Activated naive CD4-positive, alpha-beta T cell treated with anti-CD3 and anti-CD28 coated beads, Interleukin-2, amount 50 U/mL, for 16 hours (primary cell): Measurements from ENCODE around the gene LRP1.

Experiments
- DNase-seq: peaks from one replicate; pipeline ENCODE4 v3.0.0-alpha.2; 2020

The LRP1 gene

GRCh38 chr12:57138526-57139272 is 10.4 kb downstream of the LRP1 start:
- no peak for DNase-seq

DNA sequence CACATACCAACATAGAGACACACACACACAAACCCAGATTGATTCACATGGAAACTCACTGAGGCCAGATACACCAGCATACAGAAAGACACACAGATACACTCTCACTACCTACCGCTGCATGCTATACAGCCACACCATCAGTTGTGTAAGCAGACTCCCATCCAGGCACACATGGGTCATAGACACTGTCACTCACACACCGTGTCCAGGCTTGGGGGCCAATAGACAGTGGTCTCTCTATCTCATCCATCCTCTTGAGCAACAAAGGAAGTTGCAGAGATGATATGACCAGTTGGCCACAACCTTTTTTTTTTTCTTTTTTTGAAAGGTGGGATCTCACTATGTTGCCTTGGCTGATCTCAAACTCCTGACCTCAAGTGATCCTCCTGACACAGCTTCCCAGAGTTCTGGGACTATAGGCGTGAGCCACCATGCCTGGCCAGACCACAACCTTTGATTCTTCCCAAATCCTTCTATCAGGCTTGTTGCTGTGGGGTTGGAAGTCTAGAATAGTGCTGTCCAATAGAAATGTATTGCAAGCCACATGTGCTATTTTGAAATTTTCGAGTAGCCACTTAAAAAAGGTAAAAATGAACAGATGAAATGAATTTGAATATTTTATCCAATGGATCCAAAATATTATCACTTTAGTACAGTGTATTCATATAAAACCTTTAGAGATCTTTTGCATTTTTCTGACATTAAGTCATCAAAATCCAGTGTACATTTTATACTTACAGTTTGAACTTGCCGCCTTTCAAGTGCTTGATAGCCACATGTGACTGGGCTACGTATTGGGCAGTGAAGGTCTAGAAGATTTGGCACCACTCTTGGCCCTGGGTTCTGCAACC is 11.7 kb downstream of the LRP1 start:
- DNase-seq, result no peak

GRCh38 chr12:57141249-57141648 is 13.0 kb downstream of the LRP1 start:
- DNase-seq, result no peak

DNA sequence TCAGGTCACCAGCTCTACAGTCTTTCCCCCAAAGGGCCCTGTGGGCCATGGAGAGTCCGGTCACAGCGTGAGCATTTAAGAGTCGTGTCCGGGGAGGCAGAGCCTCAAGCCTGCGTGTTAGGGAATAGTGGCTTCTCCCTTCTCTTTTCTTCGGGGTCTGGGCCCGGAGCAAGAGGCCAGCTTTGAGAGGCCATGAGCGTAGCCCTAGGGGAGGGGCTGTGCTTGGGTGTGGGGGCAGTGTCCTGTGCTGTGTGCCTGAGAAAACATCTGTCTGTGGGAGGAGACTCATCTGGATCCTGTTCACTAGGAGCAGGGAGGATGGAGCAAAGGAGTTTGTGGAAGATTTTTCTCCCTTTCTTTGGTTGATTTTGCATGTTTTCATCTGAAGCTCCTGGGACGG is 13.8 kb downstream of the LRP1 start:
- no peak for DNase-seq

DNA sequence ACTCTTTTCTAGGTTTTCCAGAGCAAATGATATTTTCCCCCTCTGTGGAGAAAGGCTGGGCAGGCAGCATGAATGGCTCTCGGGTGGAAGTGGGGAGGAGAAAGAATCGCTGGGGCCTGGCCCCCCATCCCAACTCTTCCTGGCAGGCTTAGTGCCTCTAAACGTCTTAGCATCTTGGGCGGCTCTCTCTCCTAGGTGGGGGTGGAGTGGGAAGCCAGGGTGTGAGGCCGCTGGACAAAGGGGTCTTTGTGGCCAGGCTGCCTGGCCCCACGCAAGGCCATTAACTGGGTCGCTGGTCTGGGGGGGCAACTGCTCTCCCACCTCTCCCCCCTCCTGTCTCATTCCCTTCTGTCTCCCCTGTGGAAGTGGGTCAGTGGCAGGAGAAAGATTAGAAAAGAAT is 14.4 kb downstream of the LRP1 start:
- DNase-seq, result no peak

GRCh38 chr12:57143454-57143853 is 15.2 kb downstream of the LRP1 start:
- DNase-seq, result no peak

DNA sequence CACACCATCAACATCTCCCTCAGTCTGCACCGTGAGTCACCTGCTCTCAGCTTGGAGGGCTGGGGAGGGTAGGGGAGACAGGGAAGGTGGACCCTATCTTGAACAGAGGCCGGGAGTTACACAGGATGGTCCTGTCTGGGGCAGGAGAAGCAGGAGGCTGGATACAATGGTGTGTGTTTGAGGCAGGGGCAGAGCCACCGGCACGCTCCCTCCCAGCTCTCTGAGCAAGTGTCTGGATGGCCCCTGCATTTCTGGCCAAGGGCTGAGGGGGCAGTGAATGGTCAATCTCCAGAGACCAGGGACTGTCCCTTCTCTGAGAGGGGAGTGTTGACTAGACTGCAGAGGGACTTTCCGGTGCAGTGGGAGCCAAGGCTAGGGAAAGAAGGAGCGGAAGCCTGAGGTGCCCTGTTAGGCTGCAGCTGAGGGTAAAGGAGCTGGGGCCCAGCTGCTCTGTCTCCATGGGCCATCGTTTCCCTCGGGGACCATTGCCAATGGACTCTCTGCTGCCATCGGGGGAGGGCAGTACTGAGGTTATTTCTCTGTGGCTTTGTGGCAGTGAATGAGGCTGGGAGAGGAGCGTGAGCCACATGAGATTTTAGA is 17.3 kb downstream of the LRP1 start:
- no peak for DNase-seq

DNA sequence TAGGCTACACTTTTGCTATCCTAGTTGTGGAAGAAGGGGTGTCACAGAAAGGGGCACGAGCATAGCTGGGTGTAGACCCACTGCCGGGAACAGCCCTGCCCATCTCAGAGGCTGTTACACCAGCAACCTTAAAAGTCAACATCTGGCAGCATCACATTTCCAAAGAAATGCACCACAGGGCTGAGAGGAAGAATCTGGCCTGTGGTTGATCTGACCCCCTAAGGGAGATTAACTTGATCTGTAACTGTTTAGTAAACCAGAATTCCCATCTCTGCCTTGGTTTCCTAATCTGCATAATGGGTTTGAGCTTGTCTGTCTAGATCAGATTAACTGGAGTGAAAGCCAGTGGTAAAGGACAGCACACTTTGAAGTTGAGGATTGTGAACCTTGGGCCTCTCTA is 17.8 kb downstream of the LRP1 start:
- no peak for DNase-seq

- DNase-seq, result no peak
These were observed 19.0 kb downstream of the LRP1 start, which contains the start of gene LRP1-AS for GRCh38 chr12:57146961-57147944. LRP1-AS (minus strand) TSS chr12:57147619.

DNA sequence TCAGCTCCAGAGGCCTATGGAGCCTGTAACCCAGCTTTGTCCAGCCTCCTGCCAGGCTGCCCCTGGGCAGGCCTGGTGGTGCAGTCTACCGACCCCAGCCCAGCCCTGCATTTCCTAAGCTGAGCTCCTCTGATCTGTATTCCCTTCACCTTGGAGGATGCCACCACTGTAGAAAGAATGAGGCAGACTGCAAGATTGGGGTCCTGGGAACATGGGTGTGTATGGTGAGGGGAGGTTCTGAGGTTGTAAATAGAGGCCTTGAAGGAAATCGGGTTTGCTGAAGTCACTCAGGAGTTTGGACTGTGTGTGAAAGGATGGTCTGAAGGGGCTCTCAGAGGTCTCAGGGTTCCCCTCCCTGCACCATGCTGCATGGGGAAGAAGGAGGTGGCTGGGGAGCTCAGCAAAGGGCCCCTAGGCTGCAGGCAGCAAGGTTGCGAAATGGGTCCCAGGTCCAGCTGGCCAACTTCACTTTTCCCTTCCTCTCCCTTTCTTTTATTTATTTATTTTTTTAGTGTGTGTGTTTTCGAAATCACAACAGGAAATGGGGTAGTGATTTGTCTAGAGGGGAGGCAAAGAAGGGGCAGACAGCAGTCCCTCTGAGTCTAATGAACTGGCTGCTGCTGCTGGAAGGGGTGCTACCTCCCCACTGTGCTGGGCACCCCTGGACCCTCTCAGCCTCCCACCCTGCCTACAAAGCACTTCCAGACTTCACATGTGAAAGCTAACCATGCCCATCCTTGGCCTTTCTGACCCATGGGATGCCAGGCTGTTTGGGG is 20.4 kb downstream of the LRP1 start:
- no peak for DNase-seq

DNA sequence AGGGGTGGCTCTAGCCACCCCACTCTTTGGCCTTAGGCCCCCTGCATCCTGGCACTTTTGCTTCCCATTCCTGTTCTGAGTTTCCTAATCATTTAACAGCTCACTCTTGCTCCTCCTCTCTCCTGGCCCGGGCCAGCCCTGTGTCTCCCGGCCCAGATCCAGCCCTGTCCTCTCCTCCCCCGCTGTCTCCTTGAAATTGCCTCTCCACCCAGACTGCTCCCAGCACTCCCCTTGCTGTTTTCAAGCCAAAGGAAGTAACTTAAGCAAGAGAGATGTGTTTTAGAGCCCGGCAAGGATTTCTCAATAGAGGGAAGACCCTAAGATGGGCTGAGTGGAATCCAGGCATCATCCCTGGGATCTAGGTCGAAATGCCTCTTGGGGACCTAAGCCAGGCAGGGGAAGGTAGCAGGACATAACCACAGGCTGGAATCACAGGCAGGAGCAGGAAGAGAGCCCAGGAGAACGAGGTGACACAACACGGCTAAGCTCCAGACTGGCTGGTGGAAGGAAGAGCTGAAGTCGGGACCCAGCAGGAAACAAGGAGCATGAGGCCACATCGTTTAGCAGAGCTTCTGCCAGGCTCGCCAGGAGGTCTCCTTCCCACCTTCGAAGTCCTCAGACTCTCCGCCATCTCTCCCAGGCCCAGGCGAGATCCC is 21.1 kb downstream of the LRP1 start:
- no peak for DNase-seq

- no peak for DNase-seq
These were observed 22.2 kb downstream of the LRP1 start for GRCh38 chr12:57150400-57151000.

DNA sequence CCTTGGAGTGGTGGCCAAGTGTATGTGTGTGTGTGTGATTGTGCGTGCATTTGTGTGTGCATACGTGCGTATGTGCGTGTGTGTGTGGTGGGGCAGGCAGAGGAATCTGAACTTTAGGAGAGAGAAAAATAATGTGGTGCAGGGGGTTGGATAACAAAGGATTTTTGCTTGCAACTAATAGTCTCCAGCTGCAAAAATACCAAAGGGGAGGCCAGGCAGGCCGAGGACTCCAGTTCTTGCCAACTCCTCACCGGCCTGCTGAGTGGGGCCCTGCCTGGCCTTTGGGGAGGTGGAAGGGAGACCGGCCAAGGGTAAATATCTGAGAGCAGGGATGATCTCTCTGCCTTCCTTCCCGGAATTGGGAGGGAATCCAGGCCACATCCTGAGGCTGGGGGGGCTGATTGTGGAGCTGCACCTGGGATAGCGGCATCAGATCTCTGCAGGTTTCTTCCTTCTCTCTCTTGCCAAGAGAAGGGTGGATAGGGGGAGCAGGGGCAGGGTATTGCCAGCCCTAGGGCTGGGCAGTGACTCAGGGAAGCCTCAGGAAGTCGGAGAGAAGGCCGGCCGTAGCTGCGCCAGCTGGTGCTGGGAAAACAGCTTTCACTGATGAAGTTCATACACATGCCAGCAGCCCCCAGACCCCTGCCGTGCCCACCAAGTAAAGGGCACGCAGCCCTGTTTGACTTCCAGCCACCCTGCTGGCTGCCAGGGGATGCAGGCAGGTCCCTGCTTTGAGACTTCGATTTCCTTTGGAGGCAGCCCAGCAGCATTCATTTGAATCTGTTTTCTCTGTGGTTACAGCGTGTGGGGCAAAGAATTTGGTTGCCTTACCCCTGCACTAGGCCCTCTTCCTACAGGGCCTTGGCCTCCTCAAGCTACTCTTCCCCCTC is 23.7 kb downstream of the LRP1 start:
- DNase-seq, result no peak

GRCh38 chr12:57152639-57153038 is 24.4 kb downstream of the LRP1 start:
- no peak for DNase-seq

- DNase-seq, result no peak
These were observed 25.2 kb downstream of the LRP1 start for GRCh38 chr12:57153415-57153997.

- no peak for DNase-seq
These were observed 25.8 kb downstream of the LRP1 start for GRCh38 chr12:57154076-57154475.

- no peak for DNase-seq
These were observed 26.6 kb downstream of the LRP1 start for GRCh38 chr12:57154804-57155434.

DNA sequence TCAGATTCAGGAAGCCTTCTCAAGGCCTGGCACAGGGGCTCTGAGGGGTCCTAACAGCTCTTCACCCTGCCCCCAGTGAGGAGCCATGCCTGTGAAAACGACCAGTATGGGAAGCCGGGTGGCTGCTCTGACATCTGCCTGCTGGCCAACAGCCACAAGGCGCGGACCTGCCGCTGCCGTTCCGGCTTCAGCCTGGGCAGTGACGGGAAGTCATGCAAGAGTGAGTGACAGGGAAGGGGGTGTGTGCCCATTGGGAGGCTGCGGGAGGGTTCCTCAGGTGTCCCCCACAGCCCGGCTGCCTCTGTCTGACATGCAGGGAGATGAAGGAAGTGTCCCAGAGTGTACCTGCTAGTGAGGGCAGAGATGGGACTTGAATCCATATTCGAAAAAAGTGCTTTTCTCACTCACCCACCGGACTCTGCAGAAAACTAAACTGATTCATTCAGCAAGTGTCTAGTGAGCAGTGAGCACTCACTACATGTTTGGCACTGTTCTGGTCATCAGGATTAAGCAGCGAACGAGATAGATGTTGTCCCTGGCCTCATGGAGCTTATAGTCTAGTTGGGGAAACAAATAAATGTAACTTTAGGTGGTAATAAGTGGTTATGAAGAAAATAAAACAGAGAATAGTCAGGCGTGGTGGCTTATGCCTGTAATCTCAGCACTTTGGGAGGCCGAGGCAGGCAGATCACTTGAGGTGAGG is 28.6 kb downstream of the LRP1 start:
- no peak for DNase-seq
